Tibial nerve (tissue), 4 donors: Measurements from ENCODE around the gene R3HCC1L. TPM values are rescaled to one million over a fixed set of nuclear protein-coding genes. Genes with fewer than 3 reads are reported as not detected.

ENCODE experiments used
- DNase-seq, 2 donors: peaks; one replicate each; pipeline ENCODE4 v3.0.0-alpha.2; 2019; ENCODE audit warnings: low spot score in 2 of 2
- H3K27ac ChIP-seq, 4 donors: fragments of 200-600 bp; sonication (generic) in 3 of 4; one replicate each; pipeline ENCODE4 v1.5.1; 2017 to 2019; ENCODE audit warnings: mild to moderate bottlenecking in 1 of 4
- H3K27me3 ChIP-seq, 2 donors: fragments of 200-600 bp; sonication (generic) in 1 of 2; one replicate each; pipeline versions ENCODE4 v1.5.1 to v1.6.0; 2017 to 2019
- H3K36me3 ChIP-seq, 3 donors: fragments of 200-600 bp; sonication (generic); one replicate each; pipeline ENCODE4 v1.5.1; 2018 to 2019
- H3K4me1 ChIP-seq, 4 donors: fragments of 200-600 bp; sonication (generic) in 3 of 4; one replicate each; pipeline ENCODE4 v1.5.1; 2017 to 2019
- H3K4me3 ChIP-seq, 4 donors: fragments of 200-600 bp; sonication (generic) in 3 of 4; one replicate each; pipeline ENCODE4 v1.5.1; 2017 to 2019; ENCODE audit warnings: mild to moderate bottlenecking in 1 of 4, moderate library complexity in 1 of 4
- H3K9me3 ChIP-seq, 4 donors: fragments of 200-600 bp; sonication (generic) in 3 of 4; one replicate each; pipeline ENCODE4 v1.5.1; 2017 to 2019
- EP300 ChIP-seq, 2 donors: sonication (generic); formaldehyde crosslinking; IDR thresholded peaks; one replicate each; pipeline ENCODE4 v1.6.1; 2017; ENCODE audit warnings: antibody characterized with exemption in 2 of 2, mild to moderate bottlenecking in 1 of 2
- POLR2A ChIP-seq, 2 donors: fragments of 450-650 bp; IDR thresholded peaks; one replicate each; pipeline ENCODE4 v1.6.1; 2017; ENCODE audit warnings: antibody characterized with exemption in 2 of 2, mild to moderate bottlenecking in 2 of 2, moderate library complexity in 2 of 2
- WGBS, 2 donors: methylation state at CpG; one replicate each; pipeline ENCODE4 v1.1.5; 2018; 5-methylcytosine and 5-hydroxymethylcytosine counted together
- total RNA-seq, 4 donors: library from RNA; depleted of rRNA; stranded (reverse); fragments of >200 nt; gene quantifications; one replicate each; pipeline ENCODE4 v1.1.0, GENCODE V29; 2016
- TF ChIP-seq, protein P1 (sequence below), 5 experiments: fragments of 200-600 bp in 3 of 5; fragments of 450-650 bp in 2 of 5; sonication (generic) in 3 of 5; IDR thresholded peaks; one replicate each; pipeline ENCODE4 v1.5.1; 2016 to 2019; ENCODE audit warnings: antibody characterized with exemption in 5 of 5, mild to moderate bottlenecking in 3 of 5, moderate library complexity in 2 of 5

R3HCC1L gene
- total RNA-seq, 4 donors from 2014 or later: 10.8 to 15.1 (median 13.5) TPM

DNA sequence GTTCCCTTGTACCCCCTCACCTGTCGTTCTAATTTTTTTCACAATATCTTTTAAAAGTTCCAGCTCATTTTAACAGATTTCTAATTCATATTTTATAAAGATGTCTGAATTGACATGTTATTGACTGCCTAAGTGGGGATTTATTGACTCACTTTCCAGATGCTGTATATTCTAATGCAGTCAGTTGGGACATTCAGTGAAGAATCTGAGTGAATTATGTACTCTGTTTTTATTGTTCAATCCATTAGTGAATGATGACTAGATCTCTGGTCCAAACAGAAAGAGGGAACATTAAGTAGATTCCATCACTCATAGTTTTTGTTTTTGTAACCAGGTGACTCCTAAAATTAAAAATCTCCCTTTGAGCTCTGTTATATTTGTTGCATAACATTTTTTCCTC lies 79.3 kb downstream of the R3HCC1L start:
- DNase-seq: no peak
- Histone ChIP-seq H3K4me1 (peaks cover 0 to 10% (median 0%) of the 10 kb centered on the region in 4 donors), H3K27ac (no peak overlapping the region), H3K36me3 (peaks cover 0 to 30% (median 0%) of the 10 kb centered on the region in 3 donors), H3K4me3 (no peak overlapping the region), H3K27me3 (no peaks in the 10 kb centered on the region), H3K9me3 (peaks cover 0 to 14% (median 4%) of the 10 kb centered on the region in 4 donors)
- WGBS, 2 donors: 92 to 95% methylated on average over 1 of the region's 1 CpG
- TF ChIP-seq POLR2A (IDR thresholded peaks at IDR 0.05): no peak
- TF ChIP-seq EP300 (IDR thresholded peaks at IDR 0.05): no peak

- Histone ChIP-seq H3K36me3 (peaks cover 0 to 29% (median 0%) of the 10 kb centered on the region in 3 donors), H3K27ac (no peak overlapping the region), H3K4me3 (no peak overlapping the region), H3K27me3 (no peaks in the 10 kb centered on the region), H3K9me3 (peaks cover 0 to 26% (median 12%) of the 10 kb centered on the region in 4 donors), H3K4me1 (peaks cover 0 to 10% (median 0%) of the 10 kb centered on the region in 4 donors)
- DNase-seq: no peak
- TF ChIP-seq POLR2A (IDR thresholded peaks at IDR 0.05): no peak
- TF ChIP-seq EP300 (IDR thresholded peaks at IDR 0.05): no peak
- TF ChIP-seq, protein P1, sequence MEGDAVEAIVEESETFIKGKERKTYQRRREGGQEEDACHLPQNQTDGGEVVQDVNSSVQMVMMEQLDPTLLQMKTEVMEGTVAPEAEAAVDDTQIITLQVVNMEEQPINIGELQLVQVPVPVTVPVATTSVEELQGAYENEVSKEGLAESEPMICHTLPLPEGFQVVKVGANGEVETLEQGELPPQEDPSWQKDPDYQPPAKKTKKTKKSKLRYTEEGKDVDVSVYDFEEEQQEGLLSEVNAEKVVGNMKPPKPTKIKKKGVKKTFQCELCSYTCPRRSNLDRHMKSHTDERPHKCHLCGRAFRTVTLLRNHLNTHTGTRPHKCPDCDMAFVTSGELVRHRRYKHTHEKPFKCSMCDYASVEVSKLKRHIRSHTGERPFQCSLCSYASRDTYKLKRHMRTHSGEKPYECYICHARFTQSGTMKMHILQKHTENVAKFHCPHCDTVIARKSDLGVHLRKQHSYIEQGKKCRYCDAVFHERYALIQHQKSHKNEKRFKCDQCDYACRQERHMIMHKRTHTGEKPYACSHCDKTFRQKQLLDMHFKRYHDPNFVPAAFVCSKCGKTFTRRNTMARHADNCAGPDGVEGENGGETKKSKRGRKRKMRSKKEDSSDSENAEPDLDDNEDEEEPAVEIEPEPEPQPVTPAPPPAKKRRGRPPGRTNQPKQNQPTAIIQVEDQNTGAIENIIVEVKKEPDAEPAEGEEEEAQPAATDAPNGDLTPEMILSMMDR (IDR thresholded peaks at IDR 0.05): no peak
- WGBS, 2 donors: 81 to 85% methylated on average over 2 of the region's 2 CpGs
These were observed 80.9 kb downstream of the R3HCC1L start for GRCh38 chr10:98215373-98215772.

- H3K36me3 ChIP-seq: peaks cover 0 to 29% (median 0%) of the 10 kb centered on the region in 3 donors
- WGBS, 2 donors: 57 to 60% methylated on average over 1 of the region's 1 CpG
- peaks cover 0 to 26% (median 12%) of the 10 kb centered on the region in 4 donors for H3K9me3 ChIP-seq
- H3K27me3 ChIP-seq: no peaks in the 10 kb centered on the region
- no peaks in the 10 kb centered on the region for H3K4me1 ChIP-seq
- H3K27ac ChIP-seq: no peak overlapping the region
- H3K4me3 ChIP-seq: no peak overlapping the region
- TF ChIP-seq, protein P1 (IDR thresholded peaks at IDR 0.05): no peak
- TF ChIP-seq POLR2A (IDR thresholded peaks at IDR 0.05) (no peak), EP300 (IDR thresholded peaks at IDR 0.05) (no peak)
- no peak for DNase-seq
These were observed 83.3 kb downstream of the R3HCC1L start for GRCh38 chr10:98217801-98218200.

- WGBS, 2 donors: 93 to 97% methylated on average over 6 of the region's 6 CpGs
- TF ChIP-seq, protein P1 (IDR thresholded peaks at IDR 0.05): no peak
- TF ChIP-seq POLR2A (IDR thresholded peaks at IDR 0.05) (no peak), EP300 (IDR thresholded peaks at IDR 0.05) (no peak)
- Histone ChIP-seq H3K9me3 (peaks cover 0 to 24% (median 9%) of the 10 kb centered on the region in 4 donors), H3K4me1 (no peaks in the 10 kb centered on the region), H3K27ac (no peak overlapping the region), H3K27me3 (no peaks in the 10 kb centered on the region), H3K36me3 (peaks cover 0 to 21% (median 0%) of the 10 kb centered on the region in 3 donors), H3K4me3 (no peak overlapping the region)
- DNase-seq: no peak
These were observed 89.4 kb downstream of the R3HCC1L start for GRCh38 chr10:98223874-98224273.

- no peak for TF ChIP-seq EP300 (IDR thresholded peaks at IDR 0.05)
- TF ChIP-seq POLR2A (IDR thresholded peaks at IDR 0.05): no peak
- TF ChIP-seq, protein P1 (IDR thresholded peaks at IDR 0.05): no peak
- Histone ChIP-seq H3K4me3 (no peak overlapping the region), H3K36me3 (peaks cover 0 to 17% (median 0%) of the 10 kb centered on the region in 3 donors), H3K27me3 (no peaks in the 10 kb centered on the region), H3K9me3 (peaks cover 0 to 18% (median 6%) of the 10 kb centered on the region in 4 donors), H3K4me1 (no peaks in the 10 kb centered on the region), H3K27ac (no peak overlapping the region)
- DNase-seq: no peak
- WGBS, 2 donors: 47 to 48% methylated on average over 2 of the region's 2 CpGs
These were observed 90.1 kb downstream of the R3HCC1L start for GRCh38 chr10:98224509-98224908.
